IMR-90 (cell line): ENCODE data around the gene NTM.

Experiments used
- BHLHE40 ChIP-seq: fragments of 150-350 bp; IDR thresholded peaks from 2 replicates; pipeline ENCODE4 v1.6.1; 2016; ENCODE audit warnings: mild to moderate bottlenecking, low read depth, low read length
- CEBPB ChIP-seq: IDR thresholded peaks from 2 replicates; pipeline ENCODE4 v1.6.1; 2012; ENCODE audit warnings: low read depth, low read length, improper control_type of control experiment
- MAZ ChIP-seq: IDR thresholded peaks from 2 replicates; pipeline ENCODE4 v1.6.1; 2012; ENCODE audit warnings: low read depth, mild to moderate bottlenecking, low read length, improper control_type of control experiment, moderate library complexity, borderline replicate concordance
- MXI1 ChIP-seq: IDR thresholded peaks from 2 replicates; pipeline ENCODE4 v1.6.1; 2012; ENCODE audit warnings: low read depth, mild to moderate bottlenecking, low read length, moderate library complexity, borderline replicate concordance
- NFE2L2 ChIP-seq: fragments of 150-350 bp; IDR thresholded peaks from 2 replicates; pipeline ENCODE4 v1.6.1; 2016; ENCODE audit warnings: low read depth, mild to moderate bottlenecking, low read length
- POLR2A ChIP-seq: IDR thresholded peaks from 2 replicates; pipeline ENCODE4 v1.6.1; 2012; ENCODE audit warnings: mild to moderate bottlenecking, low read depth, low read length
- RAD21 ChIP-seq: IDR thresholded peaks from 2 replicates; pipeline ENCODE4 v1.6.1; 2012; ENCODE audit warnings: low read length, improper control_type of control experiment
- RCOR1 ChIP-seq: IDR thresholded peaks from 2 replicates; pipeline ENCODE4 v1.6.1; 2012; ENCODE audit warnings: mild to moderate bottlenecking, low read length, improper control_type of control experiment; ENCODE audit not compliant: insufficient replicate concordance
- RFX5 ChIP-seq: IDR thresholded peaks from 2 replicates; pipeline ENCODE4 v1.8.0; 2012; ENCODE audit warnings: low read depth, mild to moderate bottlenecking, low read length, moderate library complexity
- TF ChIP-seq, protein P1 (sequence below): conservative IDR thresholded peaks from 2 replicates; pipeline ENCODE4 v1.5.1; 2012; ENCODE audit warnings: mild to moderate bottlenecking, low read depth, low read length, improper control_type of control experiment
- TF ChIP-seq, protein P2 (sequence below): fragments of 150-350 bp; IDR thresholded peaks from 2 replicates; pipeline ENCODE4 v1.6.1; 2017; ENCODE audit warnings: mild to moderate bottlenecking, antibody characterized with exemption, low read length, low read depth
- TF ChIP-seq, protein P3 (sequence below): fragments of 150-350 bp; IDR thresholded peaks from 2 replicates; pipeline ENCODE4 v1.6.1; 2016; ENCODE audit warnings: low read depth, mild to moderate bottlenecking, low read length, moderate library complexity, borderline replicate concordance

DNA sequence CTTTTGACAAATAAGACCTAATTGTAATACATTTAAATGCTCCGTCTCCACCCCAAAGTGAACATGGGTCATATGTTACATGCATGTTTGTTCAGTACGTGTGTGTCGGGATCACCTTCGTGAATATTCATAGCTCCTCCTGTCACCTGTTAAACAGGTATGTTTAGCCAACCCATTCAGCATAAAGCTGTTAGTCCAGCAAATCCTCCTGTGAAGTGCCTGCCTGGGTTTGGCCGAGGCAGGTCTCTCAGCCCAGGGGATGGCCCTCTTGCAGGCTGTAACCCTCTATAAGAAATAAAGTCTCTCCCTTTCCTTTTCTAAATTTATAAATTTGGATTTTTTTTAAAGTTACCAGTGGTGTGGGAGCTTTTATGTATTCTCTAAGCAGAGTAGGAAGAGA is 38.9 kb upstream of the NTM start:
- TF ChIP-seq, protein P1, sequence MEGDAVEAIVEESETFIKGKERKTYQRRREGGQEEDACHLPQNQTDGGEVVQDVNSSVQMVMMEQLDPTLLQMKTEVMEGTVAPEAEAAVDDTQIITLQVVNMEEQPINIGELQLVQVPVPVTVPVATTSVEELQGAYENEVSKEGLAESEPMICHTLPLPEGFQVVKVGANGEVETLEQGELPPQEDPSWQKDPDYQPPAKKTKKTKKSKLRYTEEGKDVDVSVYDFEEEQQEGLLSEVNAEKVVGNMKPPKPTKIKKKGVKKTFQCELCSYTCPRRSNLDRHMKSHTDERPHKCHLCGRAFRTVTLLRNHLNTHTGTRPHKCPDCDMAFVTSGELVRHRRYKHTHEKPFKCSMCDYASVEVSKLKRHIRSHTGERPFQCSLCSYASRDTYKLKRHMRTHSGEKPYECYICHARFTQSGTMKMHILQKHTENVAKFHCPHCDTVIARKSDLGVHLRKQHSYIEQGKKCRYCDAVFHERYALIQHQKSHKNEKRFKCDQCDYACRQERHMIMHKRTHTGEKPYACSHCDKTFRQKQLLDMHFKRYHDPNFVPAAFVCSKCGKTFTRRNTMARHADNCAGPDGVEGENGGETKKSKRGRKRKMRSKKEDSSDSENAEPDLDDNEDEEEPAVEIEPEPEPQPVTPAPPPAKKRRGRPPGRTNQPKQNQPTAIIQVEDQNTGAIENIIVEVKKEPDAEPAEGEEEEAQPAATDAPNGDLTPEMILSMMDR, result no peak
- TF ChIP-seq RCOR1 (no peak), POLR2A (no peak), BHLHE40 (no peak), MXI1 (no peak), CEBPB (no peak), RAD21 (no peak), RFX5 (no peak), MAZ (no peak), NFE2L2 (no peak)
- TF ChIP-seq, protein P2, sequence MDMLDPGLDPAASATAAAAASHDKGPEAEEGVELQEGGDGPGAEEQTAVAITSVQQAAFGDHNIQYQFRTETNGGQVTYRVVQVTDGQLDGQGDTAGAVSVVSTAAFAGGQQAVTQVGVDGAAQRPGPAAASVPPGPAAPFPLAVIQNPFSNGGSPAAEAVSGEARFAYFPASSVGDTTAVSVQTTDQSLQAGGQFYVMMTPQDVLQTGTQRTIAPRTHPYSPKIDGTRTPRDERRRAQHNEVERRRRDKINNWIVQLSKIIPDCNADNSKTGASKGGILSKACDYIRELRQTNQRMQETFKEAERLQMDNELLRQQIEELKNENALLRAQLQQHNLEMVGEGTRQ, result no peak
- TF ChIP-seq, protein P3, sequence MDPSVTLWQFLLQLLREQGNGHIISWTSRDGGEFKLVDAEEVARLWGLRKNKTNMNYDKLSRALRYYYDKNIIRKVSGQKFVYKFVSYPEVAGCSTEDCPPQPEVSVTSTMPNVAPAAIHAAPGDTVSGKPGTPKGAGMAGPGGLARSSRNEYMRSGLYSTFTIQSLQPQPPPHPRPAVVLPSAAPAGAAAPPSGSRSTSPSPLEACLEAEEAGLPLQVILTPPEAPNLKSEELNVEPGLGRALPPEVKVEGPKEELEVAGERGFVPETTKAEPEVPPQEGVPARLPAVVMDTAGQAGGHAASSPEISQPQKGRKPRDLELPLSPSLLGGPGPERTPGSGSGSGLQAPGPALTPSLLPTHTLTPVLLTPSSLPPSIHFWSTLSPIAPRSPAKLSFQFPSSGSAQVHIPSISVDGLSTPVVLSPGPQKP, result no peak
